Karpas-422 (cell line): Measurements from ENCODE around the gene DKK3. TPM values are rescaled to one million over a fixed set of nuclear protein-coding genes. Genes with fewer than 3 reads are reported as not detected.

Experiments used
- DNase-seq: peaks from one replicate; pipeline ENCODE4 v3.0.0-alpha.2; 2015
- H2AFZ ChIP-seq: fragments of 200-600 bp; sonication (generic); 2 replicates; pipeline ENCODE4 v1.6.1; 2014; ENCODE audit warnings: antibody characterized with exemption, low read length, mixed read lengths
- H3K27ac ChIP-seq: fragments of 200-600 bp; sonication (generic); 2 replicates; pipeline ENCODE4 v1.5.1; 2014; ENCODE audit warnings: mild to moderate bottlenecking, low read length, moderate library complexity
- H3K27me3 ChIP-seq: fragments of 200-600 bp; sonication (generic); 2 replicates; pipeline ENCODE4 v1.6.1; 2014; ENCODE audit warnings: low read length, mixed read lengths
- H3K36me3 ChIP-seq: fragments of 200-600 bp; sonication (generic); 2 replicates; pipeline ENCODE4 v1.6.1; 2014; ENCODE audit warnings: low read length, mixed read lengths; ENCODE audit not compliant: insufficient read depth
- H3K4me1 ChIP-seq: fragments of 200-600 bp; sonication (generic); 2 replicates; pipeline ENCODE4 v1.6.1; 2014; ENCODE audit warnings: mild to moderate bottlenecking, low read length, mixed read lengths
- H3K4me2 ChIP-seq: fragments of 200-600 bp; sonication (generic); 2 replicates; pipeline ENCODE4 v1.6.1; 2014; ENCODE audit warnings: low read length, low read depth, mild to moderate bottlenecking; ENCODE audit not compliant: poor library complexity, severe bottlenecking
- H3K4me3 ChIP-seq: fragments of 200-600 bp; sonication (generic); 2 replicates; pipeline ENCODE4 v1.5.1; 2014; ENCODE audit warnings: mild to moderate bottlenecking, antibody characterized with exemption, low read length, mixed read lengths
- H3K79me2 ChIP-seq: fragments of 200-600 bp; sonication (generic); 2 replicates; pipeline ENCODE4 v1.6.1; 2014; ENCODE audit warnings: mild to moderate bottlenecking, low read length, mixed read lengths
- H3K9ac ChIP-seq: fragments of 200-600 bp; sonication (generic); 2 replicates; pipeline ENCODE4 v1.6.0; 2014; ENCODE audit warnings: low read length
- H3K9me2 ChIP-seq: fragments of 200-600 bp; sonication (generic), shearing (Covaris generic); replicated peaks from 2 replicates; pipeline ENCODE4 v1.6.0; 2014; ENCODE audit warnings: mild to moderate bottlenecking, low read length, moderate library complexity; ENCODE audit not compliant: insufficient read depth
- H3K9me3 ChIP-seq: fragments of 300-700, 200-600 bp; sonication (generic); 2 replicates; pipeline ENCODE4 v1.6.1; 2014; ENCODE audit warnings: low read length, mixed read lengths
- H4K20me1 ChIP-seq: fragments of 200-600 bp; sonication (generic); 2 replicates; pipeline ENCODE4 v1.6.1; 2014; ENCODE audit warnings: mild to moderate bottlenecking, antibody characterized with exemption, low read length, low read depth; ENCODE audit not compliant: insufficient read depth
- total RNA-seq: library from RNA; depleted of rRNA; stranded (reverse); fragments of >200 nt; shearing (Covaris generic); gene quantifications from 2 replicates; pipeline ENCODE4 v1.2.3, GENCODE V29; 2014; ENCODE audit warnings: low replicate concordance

The DKK3 gene
- total RNA-seq, 1 experiment from 2014 or later = not detected

DNA sequence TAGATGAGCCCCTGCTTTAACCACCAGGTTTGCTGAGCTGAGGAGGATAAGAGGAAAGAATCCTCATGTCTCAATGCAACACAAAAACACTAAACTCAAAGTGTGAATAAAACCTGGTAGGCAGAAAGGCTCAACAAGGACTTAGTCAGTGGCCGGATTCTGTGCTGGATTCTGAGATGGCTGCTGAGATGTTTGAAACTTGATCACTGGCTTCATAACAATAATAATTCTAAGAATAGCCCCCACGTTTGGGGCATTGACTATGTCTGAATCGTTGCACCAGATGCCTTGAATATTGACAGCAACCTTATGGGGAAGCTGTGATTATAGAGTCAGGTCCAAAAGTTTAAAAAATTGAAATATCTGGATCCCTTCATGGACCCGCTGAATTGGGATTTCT, 4.6 kb downstream of the DKK3 start:
- Histone ChIP-seq H3K4me2 (no peak overlapping the region), H3K9ac (no peak overlapping the region), H3K27me3 (no peaks in the 10 kb centered on the region), H3K27ac (no peak overlapping the region), H3K79me2 (no peaks in the 10 kb centered on the region), H3K9me2 (no peaks in the 10 kb centered on the region), H3K4me3 (no peak overlapping the region), H3K9me3 (no peaks in the 10 kb centered on the region), H2AFZ (no peak overlapping the region), H3K4me1 (no peaks in the 10 kb centered on the region), H3K36me3 (no peaks in the 10 kb centered on the region), H4K20me1 (no peaks in the 10 kb centered on the region)
- DNase-seq = no peak

DNA sequence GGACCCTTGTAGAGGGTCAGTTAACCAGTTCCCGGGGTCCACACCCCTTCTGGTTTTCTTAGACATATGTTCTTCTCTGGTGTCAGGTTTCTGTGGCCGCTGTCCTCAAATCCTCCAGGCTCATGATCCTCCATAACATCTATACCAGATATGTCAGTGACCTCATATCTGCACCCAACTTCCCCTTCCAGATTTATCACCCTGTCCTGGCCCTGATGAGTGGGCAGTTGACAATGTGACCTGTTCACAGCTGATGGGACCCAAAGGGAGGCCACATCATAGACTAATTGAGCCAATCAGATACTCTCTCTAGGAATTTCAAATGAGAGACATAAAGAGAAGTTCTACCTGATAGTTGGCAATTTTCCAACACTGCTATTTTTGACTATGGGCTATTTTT, 5.1 kb downstream of the DKK3 start:
- DNase-seq = no peak
- Histone ChIP-seq H3K4me2 (no peak overlapping the region), H3K36me3 (no peaks in the 10 kb centered on the region), H2AFZ (no peak overlapping the region), H3K27ac (no peak overlapping the region), H4K20me1 (no peaks in the 10 kb centered on the region), H3K4me3 (no peak overlapping the region), H3K9ac (no peak overlapping the region), H3K4me1 (no peaks in the 10 kb centered on the region), H3K9me3 (no peaks in the 10 kb centered on the region), H3K9me2 (no peaks in the 10 kb centered on the region), H3K27me3 (no peaks in the 10 kb centered on the region), H3K79me2 (no peaks in the 10 kb centered on the region)

DNA sequence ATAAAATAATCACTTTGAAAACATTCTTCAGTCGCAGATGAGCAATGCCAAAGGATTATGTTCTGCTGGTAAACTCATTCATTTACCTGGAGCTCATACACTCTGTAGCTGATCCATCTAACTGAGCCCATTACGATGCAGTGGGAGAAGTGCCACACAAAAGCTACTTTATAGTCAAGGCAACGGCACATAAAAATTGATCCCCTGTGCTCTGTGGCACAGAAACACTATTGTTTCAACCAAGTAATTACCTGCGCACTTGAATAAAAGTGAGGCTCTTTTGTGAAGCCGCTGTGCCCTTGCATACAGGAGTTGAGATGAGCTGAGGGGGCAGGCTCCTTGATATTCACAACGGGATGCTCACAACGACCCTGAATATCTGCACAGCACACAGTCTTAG, 7.2 kb downstream of the DKK3 start:
- Histone ChIP-seq H3K27me3 (no peaks in the 10 kb centered on the region), H3K27ac (no peak overlapping the region), H3K4me2 (no peak overlapping the region), H3K9me2 (no peaks in the 10 kb centered on the region), H2AFZ (no peak overlapping the region), H3K79me2 (no peaks in the 10 kb centered on the region), H3K4me3 (no peak overlapping the region), H3K9me3 (no peaks in the 10 kb centered on the region), H4K20me1 (no peaks in the 10 kb centered on the region), H3K36me3 (no peaks in the 10 kb centered on the region), H3K9ac (no peak overlapping the region), H3K4me1 (no peaks in the 10 kb centered on the region)
- no peak for DNase-seq

DNA sequence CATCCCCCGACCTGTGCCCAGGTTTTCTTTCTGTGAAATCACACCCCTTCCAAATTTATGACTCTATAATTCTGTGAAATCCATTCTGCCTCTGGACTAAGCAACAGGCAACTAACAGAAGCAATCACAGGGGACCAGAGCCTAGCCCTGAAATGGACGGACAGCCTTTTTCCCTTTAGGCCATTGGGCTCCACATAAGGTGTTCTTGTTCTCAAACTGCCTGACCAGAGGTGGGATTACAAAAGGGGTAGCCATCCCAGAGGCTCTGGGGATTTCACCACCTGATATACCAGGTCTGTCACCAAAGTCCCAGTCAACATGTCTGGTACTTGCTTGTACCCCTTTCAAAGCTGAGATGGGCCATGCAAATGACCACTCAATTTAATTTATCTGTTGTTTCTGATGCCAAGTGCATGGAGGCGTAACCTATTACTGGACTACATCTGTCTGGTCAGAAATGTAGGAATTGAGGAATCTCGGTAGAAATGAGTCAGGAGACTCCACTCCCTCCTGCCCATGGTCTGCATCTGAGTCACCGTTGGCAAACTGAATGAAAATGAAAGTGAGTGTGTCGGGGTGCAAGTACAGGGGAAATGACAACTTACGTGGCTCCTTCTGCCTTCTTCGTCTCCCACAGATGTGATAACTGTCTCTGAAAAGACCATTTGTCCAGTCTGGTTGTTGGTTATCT, 10.2 kb downstream of the DKK3 start:
- no peaks in the 10 kb centered on the region for H3K27me3 ChIP-seq
- no peak for DNase-seq
- H3K36me3 ChIP-seq = no peaks in the 10 kb centered on the region
- H3K79me2 ChIP-seq = no peaks in the 10 kb centered on the region
- H3K4me1 ChIP-seq = no peaks in the 10 kb centered on the region
- H4K20me1 ChIP-seq = 0 out of 2 replicates have a peak, but pooled peaks cover 3% of the 10 kb centered on the region
- H3K9ac ChIP-seq = no peak overlapping the region
- no peak overlapping the region for H3K27ac ChIP-seq
- no peak overlapping the region; the same call in 1 of the 2 replicates for H3K4me3 ChIP-seq
- H3K9me2 ChIP-seq = no peaks in the 10 kb centered on the region
- H3K9me3 ChIP-seq = no peaks in the 10 kb centered on the region
- peak overlapping the region; percentile 12 for H3K4me2 ChIP-seq
- no peak overlapping the region for H2AFZ ChIP-seq

DNA sequence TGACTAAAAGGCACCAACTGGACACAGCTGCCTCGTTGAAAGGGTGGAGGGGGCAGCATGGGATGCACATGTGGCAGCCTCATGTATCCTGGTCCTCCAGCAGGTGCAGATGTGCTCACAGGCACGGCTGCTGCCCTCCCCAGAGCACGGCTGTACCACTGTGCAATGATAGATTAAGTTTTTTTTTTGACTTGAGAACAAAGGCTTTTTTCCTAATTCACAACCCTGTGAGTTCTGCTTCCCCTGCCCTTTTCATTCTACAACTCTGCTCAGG, 11.4 kb downstream of the DKK3 start:
- Histone ChIP-seq H3K27ac (no peak overlapping the region), H3K4me2 (no peak overlapping the region), H2AFZ (no peak overlapping the region), H3K79me2 (no peaks in the 10 kb centered on the region), H3K27me3 (no peaks in the 10 kb centered on the region), H3K9me3 (no peaks in the 10 kb centered on the region), H3K4me1 (no peaks in the 10 kb centered on the region), H3K9ac (no peak overlapping the region), H3K4me3 (no peak overlapping the region), H3K36me3 (no peaks in the 10 kb centered on the region), H3K9me2 (no peaks in the 10 kb centered on the region), H4K20me1 (0 out of 2 replicates have a peak, but pooled peaks cover 3% of the 10 kb centered on the region)
- DNase-seq = no peak

DNA sequence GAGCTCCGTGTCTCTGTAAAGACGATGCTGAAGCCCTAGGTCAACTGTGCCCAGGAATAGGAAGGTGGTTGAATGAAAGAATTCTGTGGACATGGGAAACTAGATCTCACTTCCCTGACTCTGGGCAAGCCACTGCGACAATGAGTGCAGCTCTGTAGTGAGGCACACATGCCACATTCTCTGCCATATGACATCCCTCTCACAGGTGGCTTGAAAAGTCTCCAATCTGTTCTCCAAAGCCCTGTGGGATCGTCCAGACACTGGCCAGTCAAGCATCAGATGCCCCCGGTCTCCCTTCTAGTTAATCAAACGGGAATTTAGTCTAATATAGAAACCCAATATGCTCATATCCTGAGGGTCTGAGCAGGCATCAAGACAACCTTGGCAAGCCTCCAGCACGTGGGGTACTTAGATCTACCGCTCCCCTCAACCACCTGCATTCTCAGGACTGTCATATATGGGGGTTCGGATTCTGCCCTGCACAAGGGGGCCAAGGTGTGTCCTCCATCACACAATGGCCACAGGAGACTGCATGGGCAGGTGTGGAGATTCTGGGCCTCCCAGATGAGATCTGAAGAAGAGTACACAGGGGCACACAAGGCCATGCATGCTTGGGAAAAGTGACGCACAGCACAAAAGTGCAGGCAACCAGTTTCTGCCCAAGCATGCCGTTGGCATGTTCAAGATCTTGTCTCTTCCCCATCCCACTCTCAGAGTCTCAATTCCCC, 11.9 kb downstream of the DKK3 start:
- Histone ChIP-seq H3K4me3 (no peak overlapping the region), H3K9me3 (no peaks in the 10 kb centered on the region)

DNA sequence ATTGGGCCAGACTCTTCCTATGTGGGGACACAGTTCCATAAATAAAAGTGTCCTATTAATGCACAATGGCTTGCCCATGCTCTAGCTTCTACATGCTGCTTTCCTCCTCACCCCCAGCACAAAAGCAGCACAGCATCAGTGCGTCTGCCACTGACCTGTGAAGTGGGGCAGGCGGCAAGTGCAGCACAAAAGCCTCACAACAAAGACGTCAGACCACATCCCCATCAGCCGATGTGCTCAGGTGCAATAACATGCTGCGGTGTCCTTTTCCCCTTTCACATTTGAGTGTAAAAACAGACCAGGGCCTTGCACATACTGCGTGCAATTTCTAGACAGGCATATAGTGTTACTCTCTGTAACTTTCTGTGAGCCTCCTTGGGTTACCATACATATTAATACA, 12.8 kb downstream of the DKK3 start:
- H3K27me3 ChIP-seq = no peaks in the 10 kb centered on the region
- no peak overlapping the region for H3K4me3 ChIP-seq
- no peaks in the 10 kb centered on the region for H3K9me2 ChIP-seq
- no peaks in the 10 kb centered on the region for H3K79me2 ChIP-seq
- no peak overlapping the region for H3K9ac ChIP-seq
- no peaks in the 10 kb centered on the region for H3K36me3 ChIP-seq
- no peaks in the 10 kb centered on the region for H3K4me1 ChIP-seq
- H2AFZ ChIP-seq = no peak overlapping the region
- 0 out of 2 replicates have a peak, but pooled peaks cover 3% of the 10 kb centered on the region for H4K20me1 ChIP-seq
- no peak overlapping the region for H3K4me2 ChIP-seq
- H3K9me3 ChIP-seq = no peaks in the 10 kb centered on the region
- no peak overlapping the region for H3K27ac ChIP-seq
- no peak for DNase-seq

More for the DNA sequence above, 11.9 kb downstream of the DKK3 start:
- H3K36me3 ChIP-seq = no peaks in the 10 kb centered on the region
- no peak overlapping the region for H3K27ac ChIP-seq
- H4K20me1 ChIP-seq = 0 out of 2 replicates have a peak, but pooled peaks cover 3% of the 10 kb centered on the region
- H3K4me1 ChIP-seq = no peaks in the 10 kb centered on the region
- no peaks in the 10 kb centered on the region for H3K9me2 ChIP-seq
- H3K9ac ChIP-seq = no peak overlapping the region
- no peak for DNase-seq
- no peak overlapping the region for H3K4me2 ChIP-seq
- no peaks in the 10 kb centered on the region for H3K27me3 ChIP-seq
- H3K79me2 ChIP-seq = no peaks in the 10 kb centered on the region
- H2AFZ ChIP-seq = no peak overlapping the region

DNA sequence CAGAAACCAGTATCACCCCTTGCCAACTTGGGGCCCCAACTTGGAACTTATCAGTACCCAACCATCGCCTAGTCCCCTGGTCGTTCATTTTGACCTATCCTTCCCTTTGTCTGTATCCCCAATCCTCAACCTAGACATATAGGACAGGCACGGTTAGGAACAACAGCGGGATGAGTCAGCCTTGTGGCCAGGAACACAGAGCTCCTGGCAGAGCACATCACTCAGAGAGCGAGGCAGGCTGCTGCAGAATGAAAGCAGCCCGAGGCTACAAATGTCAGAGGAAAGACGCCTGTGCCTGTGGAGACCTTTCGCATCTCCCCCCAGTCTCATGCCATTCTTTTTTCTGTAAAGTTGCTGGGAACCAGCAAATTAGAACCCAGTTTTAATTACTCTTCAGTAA, 14.6 kb downstream of the DKK3 start:
- H2AFZ ChIP-seq = no peak overlapping the region
- no peak overlapping the region for H3K4me2 ChIP-seq
- no peaks in the 10 kb centered on the region for H3K9me3 ChIP-seq
- no peak overlapping the region for H3K9ac ChIP-seq
- H3K27ac ChIP-seq = no peak overlapping the region
- H3K27me3 ChIP-seq = no peaks in the 10 kb centered on the region
- H3K36me3 ChIP-seq = no peaks in the 10 kb centered on the region
- no peak for DNase-seq
- H3K4me3 ChIP-seq = no peak overlapping the region
- H4K20me1 ChIP-seq = 0 out of 2 replicates have a peak, but pooled peaks cover 3% of the 10 kb centered on the region
- H3K4me1 ChIP-seq = no peaks in the 10 kb centered on the region
- no peaks in the 10 kb centered on the region for H3K79me2 ChIP-seq
- H3K9me2 ChIP-seq = no peaks in the 10 kb centered on the region
